CD4-positive, alpha-beta memory T cell (primary cell): ENCODE data around the gene FHAD1. TPM values are rescaled to one million over a fixed set of nuclear protein-coding genes. Genes with fewer than 3 reads are reported as not detected.

Source experiments
- CTCF ChIA-PET: fragments of 350-600 bp; sonication (Branson Sonifier 250); formaldehyde crosslinking; loops from one replicate; lab custom pipeline; 2021; ENCODE audit warnings: inconsistent platforms; ENCODE audit not compliant: partially characterized antibody; lab: Charles Lee
- POLR2A ChIA-PET: fragments of 350-600 bp; sonication (Branson Sonifier 250); formaldehyde crosslinking; loops from one replicate; lab custom pipeline; 2021; ENCODE audit not compliant: partially characterized antibody; lab: Charles Lee
- DNase-seq, 5 donors: peaks; one replicate each; pipeline versions ENCODE4 v3.0.0 to v3.0.0-alpha.2; 2020 to 2022; ENCODE audit warnings: mixed read lengths in 1 of 5
- H3K27ac ChIP-seq: one replicate; pipeline ENCODE4 v1.7.0; 2013; ENCODE audit warnings: low read depth, low read length
- H3K27me3 ChIP-seq: 2 replicates; pipeline ENCODE4 v1.7.0; 2013; ENCODE audit warnings: mild to moderate bottlenecking, low read length, moderate library complexity; ENCODE audit not compliant: insufficient read depth
- H3K36me3 ChIP-seq: 2 replicates; pipeline ENCODE4 v1.7.0; 2013; ENCODE audit warnings: mild to moderate bottlenecking, low read length, moderate library complexity; ENCODE audit not compliant: insufficient read depth
- H3K4me1 ChIP-seq: 2 replicates; pipeline ENCODE4 v1.7.0; 2013; ENCODE audit warnings: mild to moderate bottlenecking, low read length, moderate library complexity; ENCODE audit not compliant: insufficient read depth
- H3K4me3 ChIP-seq, 2 donors: one replicate each; pipeline ENCODE4 v1.7.0; 2013; ENCODE audit warnings: low read length in 2 of 2, mild to moderate bottlenecking in 1 of 2
- H3K9me3 ChIP-seq, 2 donors: one replicate each; pipeline ENCODE4 v1.7.0; 2013; ENCODE audit warnings: low read length in 2 of 2, control low read depth in 1 of 2; ENCODE audit not compliant: control insufficient read depth in 1 of 2
- H3K27ac Mint-ChIP-seq, 7 donors: one replicate each; pipeline ENCODE4 v1.8.0; 2020 to 2021; ENCODE audit warnings: mixed read lengths in 7 of 7, mild to moderate bottlenecking in 6 of 7, inconsistent platforms in 3 of 7, moderate library complexity in 3 of 7
- H3K27me3 Mint-ChIP-seq, 2 donors: one replicate each; pipeline ENCODE4 v1.8.0; 2020 to 2021; ENCODE audit warnings: mixed read lengths in 2 of 2
- H3K36me3 Mint-ChIP-seq, 2 donors: one replicate each; pipeline ENCODE4 v1.8.0; 2020 to 2021; ENCODE audit warnings: mixed read lengths in 2 of 2, inconsistent platforms in 1 of 2, mild to moderate bottlenecking in 1 of 2
- H3K4me1 Mint-ChIP-seq, 4 donors: one replicate each; pipeline ENCODE4 v1.8.0; 2020 to 2021; ENCODE audit warnings: mixed read lengths in 4 of 4, mild to moderate bottlenecking in 1 of 4
- H3K4me3 Mint-ChIP-seq, 8 donors: one replicate each; pipeline ENCODE4 v1.8.0; 2020 to 2021; ENCODE audit warnings: mixed read lengths in 8 of 8, mild to moderate bottlenecking in 7 of 8, moderate library complexity in 6 of 8, inconsistent platforms in 3 of 8
- H3K9me3 Mint-ChIP-seq, 8 donors: one replicate each; pipeline ENCODE4 v1.8.0; 2020 to 2021; ENCODE audit warnings: mixed read lengths in 8 of 8, mild to moderate bottlenecking in 5 of 8, inconsistent platforms in 3 of 8, moderate library complexity in 1 of 8
- intact Hi-C: fragments of 100-400 bp; cut with micrococcal nuclease; formaldehyde crosslinking; loops from one replicate; pipeline ENCODE4 v1.15.1; 2023
- polyA plus RNA-seq, 2 donors: library from polyadenylated mRNA; unstranded; fragments of 300-500 nt; fragmentation: Illumina TruSeq; gene quantifications; one replicate each; pipeline ENCODE4 v1.2.3, GENCODE V29; 2021
- total RNA-seq, 2 experiments: library from RNA; stranded (reverse); gene quantifications; one replicate each; pipeline ENCODE4 v1.2.3, GENCODE V29; 2021

FHAD1 gene
- not detected for total RNA-seq
- polyA plus RNA-seq = under 1 TPM in 1 of 2 donors, not detected in 1; 0.03 TPM

DNA sequence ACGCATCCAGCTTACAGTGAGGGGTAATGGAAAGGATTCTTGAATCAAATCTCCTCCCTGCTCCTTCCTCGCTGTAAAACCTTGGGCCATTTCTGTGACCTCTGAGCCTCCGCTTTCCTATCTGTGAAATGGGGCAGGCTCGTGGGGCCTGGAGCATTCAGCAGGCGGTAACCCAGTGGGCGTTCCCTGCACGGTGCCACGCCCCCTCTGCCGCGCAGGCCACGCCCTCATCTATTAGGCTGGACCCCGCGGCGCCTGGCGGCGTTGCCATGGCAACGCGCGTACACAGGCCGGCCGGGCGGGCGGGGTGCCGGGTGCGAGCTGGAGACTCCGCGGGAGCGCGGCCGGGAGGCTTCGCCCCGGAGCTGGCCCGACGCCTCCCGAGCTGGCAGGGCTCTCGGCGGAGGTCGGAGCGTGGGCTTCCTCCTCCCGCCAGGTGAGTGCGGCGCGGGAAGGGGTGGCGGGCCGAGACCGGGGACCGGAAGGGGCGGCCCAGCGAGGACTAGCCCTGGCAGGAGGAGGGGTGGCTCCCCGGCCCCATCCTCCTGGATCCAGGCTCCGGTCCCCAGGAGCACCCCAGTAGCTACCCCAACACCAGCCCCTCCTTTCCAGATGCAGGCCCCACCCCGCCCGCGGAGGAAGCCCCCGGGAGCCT lies at the start of gene FHAD1:
FHAD1 (plus strand) TSS at position 264 of the 655 bp plus-strand sequence. CDS start 4,562 bp downstream, outside the sequence.
- Histone ChIP-seq H3K27me3 (no peaks in the 10 kb centered on the region), H3K27ac (no peak within 1 kb of the TSS), H3K36me3 (no peaks in the 10 kb centered on the region), H3K4me3 (no peak within 1 kb of the TSS), H3K4me1 (peaks cover 26% of the 10 kb centered on the region), H3K9me3 (no peaks in the 10 kb centered on the region)
- Mint-ChIP-seq H3K27ac (peak within 1 kb of the TSS in 5 of 7 donors; percentile 22 to 80 (median 55)), H3K27me3 (peaks cover 29 to 31% of the 10 kb centered on the region in 2 donors), H3K4me3 (peak within 1 kb of the TSS; percentile 44 to 84 (median 72)), H3K9me3 (peaks cover 0 to 9% (median 0%) of the 10 kb centered on the region in 8 donors), H3K36me3 (no peaks in the 10 kb centered on the region), H3K4me1 (peaks cover 23 to 54% (median 34%) of the 10 kb centered on the region in 4 donors)
- peak; percentile 4 to 54 (median 30) for DNase-seq
- intact Hi-C loops = no loop called here
- ChIA-PET CTCF (no interaction called here), POLR2A (interaction anchor here (1.2 kb wide), 1 partner anchor 14 kb away, joined by 3 read pairs; no protein-coding TSS in a partner anchor)

GRCh38 chr1:15197591-15198447 lies 49.2 kb upstream of the FHAD1 start:
- no peak overlapping the region for H3K27ac ChIP-seq
- H3K4me3 ChIP-seq = no peak overlapping the region
- Mint-ChIP-seq H3K4me3 (no peak overlapping the region), H3K27me3 (peaks cover 0 to 9% of the 10 kb centered on the region in 2 donors), H3K36me3 (no peaks in the 10 kb centered on the region), H3K9me3 (no peaks in the 10 kb centered on the region), H3K27ac (no peak overlapping the region), H3K4me1 (no peaks in the 10 kb centered on the region)
- no peaks in the 10 kb centered on the region for H3K9me3 ChIP-seq
- CTCF ChIA-PET = no interaction called here
- intact Hi-C loops = no loop called here
- H3K36me3 ChIP-seq = no peaks in the 10 kb centered on the region
- H3K4me1 ChIP-seq = no peaks in the 10 kb centered on the region
- H3K27me3 ChIP-seq = no peaks in the 10 kb centered on the region
- no peak for DNase-seq
- POLR2A ChIA-PET = no interaction called here

GRCh38 chr1:15198684-15199083 lies 48.3 kb upstream of the FHAD1 start:
- H3K27me3 ChIP-seq = no peaks in the 10 kb centered on the region
- Mint-ChIP-seq H3K27me3 (peaks cover 0 to 9% of the 10 kb centered on the region in 2 donors), H3K9me3 (no peaks in the 10 kb centered on the region), H3K4me1 (no peaks in the 10 kb centered on the region), H3K36me3 (no peaks in the 10 kb centered on the region), H3K4me3 (no peak overlapping the region), H3K27ac (no peak overlapping the region)
- CTCF ChIA-PET = no interaction called here
- no peak overlapping the region for H3K4me3 ChIP-seq
- intact Hi-C loops = no loop called here
- no peaks in the 10 kb centered on the region for H3K9me3 ChIP-seq
- H3K27ac ChIP-seq = no peak overlapping the region
- DNase-seq = no peak
- POLR2A ChIA-PET = no interaction called here
- no peaks in the 10 kb centered on the region for H3K4me1 ChIP-seq
- H3K36me3 ChIP-seq = no peaks in the 10 kb centered on the region

GRCh38 chr1:15201221-15201620 lies 45.8 kb upstream of the FHAD1 start:
- POLR2A ChIA-PET = no interaction called here
- H3K36me3 Mint-ChIP-seq = no peaks in the 10 kb centered on the region
- CTCF ChIA-PET = no interaction called here

GRCh38 chr1:15201849-15202551 lies 45.0 kb upstream of the FHAD1 start:
- Histone ChIP-seq H3K4me1 (no peaks in the 10 kb centered on the region), H3K4me3 (no peak overlapping the region), H3K9me3 (no peaks in the 10 kb centered on the region), H3K27ac (no peak overlapping the region), H3K27me3 (no peaks in the 10 kb centered on the region), H3K36me3 (no peaks in the 10 kb centered on the region)
- no peaks in the 10 kb centered on the region for H3K4me1 Mint-ChIP-seq
- POLR2A ChIA-PET = no interaction called here
- CTCF ChIA-PET = no interaction called here
- H3K9me3 Mint-ChIP-seq = no peaks in the 10 kb centered on the region
- peaks cover 3 to 14% of the 10 kb centered on the region in 2 donors for H3K27me3 Mint-ChIP-seq
- H3K27ac Mint-ChIP-seq = peak overlapping the region in 1 of 7 donors; percentile 32
- DNase-seq = no peak
- H3K4me3 Mint-ChIP-seq = no peak overlapping the region
- H3K36me3 Mint-ChIP-seq = no peaks in the 10 kb centered on the region
- intact Hi-C loops = no loop called here

More at GRCh38 chr1:15201221-15201620, 45.8 kb upstream of the FHAD1 start:
- no peak overlapping the region for H3K4me3 Mint-ChIP-seq
- Histone ChIP-seq H3K4me1 (no peaks in the 10 kb centered on the region), H3K4me3 (no peak overlapping the region), H3K27me3 (no peaks in the 10 kb centered on the region), H3K9me3 (no peaks in the 10 kb centered on the region), H3K27ac (no peak overlapping the region), H3K36me3 (no peaks in the 10 kb centered on the region)
- H3K27me3 Mint-ChIP-seq = peaks cover 3 to 14% of the 10 kb centered on the region in 2 donors
- no peak for DNase-seq
- intact Hi-C loops = no loop called here
- no peaks in the 10 kb centered on the region for H3K9me3 Mint-ChIP-seq
- H3K4me1 Mint-ChIP-seq = no peaks in the 10 kb centered on the region
- H3K27ac Mint-ChIP-seq = no peak overlapping the region

DNA sequence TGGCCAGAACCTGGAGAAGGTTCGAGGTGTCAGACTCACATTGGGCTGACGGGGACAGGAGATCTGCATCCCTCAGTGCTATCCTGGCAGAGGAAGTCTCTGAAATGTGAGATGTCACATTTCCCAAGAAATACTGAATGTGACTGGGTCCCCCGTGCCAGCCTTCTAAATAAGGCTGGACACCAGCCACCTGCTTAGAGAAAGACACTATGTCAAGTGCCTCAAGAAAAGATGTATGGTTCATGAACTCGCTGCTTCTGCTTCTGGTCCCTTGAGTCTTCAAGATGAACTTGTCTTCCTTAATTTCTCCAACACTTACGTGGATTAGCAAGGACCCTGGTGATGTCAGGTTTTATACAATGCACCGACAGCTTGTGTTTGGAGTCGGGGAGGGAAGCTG lies 42.1 kb upstream of the FHAD1 start:
- Histone ChIP-seq H3K27me3 (no peaks in the 10 kb centered on the region), H3K36me3 (no peaks in the 10 kb centered on the region), H3K4me3 (no peak overlapping the region), H3K9me3 (no peaks in the 10 kb centered on the region), H3K27ac (no peak overlapping the region), H3K4me1 (no peaks in the 10 kb centered on the region)
- H3K27ac Mint-ChIP-seq = no peak overlapping the region
- H3K4me1 Mint-ChIP-seq = no peaks in the 10 kb centered on the region
- H3K27me3 Mint-ChIP-seq = peaks cover 7 to 10% of the 10 kb centered on the region in 2 donors
- intact Hi-C loops = no loop called here
- H3K4me3 Mint-ChIP-seq = no peak overlapping the region
- CTCF ChIA-PET = no interaction called here
- DNase-seq = no peak
- POLR2A ChIA-PET = no interaction called here
- H3K9me3 Mint-ChIP-seq = no peaks in the 10 kb centered on the region
- H3K36me3 Mint-ChIP-seq = no peaks in the 10 kb centered on the region
